Measurements from ENCODE around the gene SPEF2. TPM values are rescaled to one million over a fixed set of nuclear protein-coding genes. Genes with fewer than 3 reads are reported as not detected.

Gene SPEF2
- total RNA-seq, 1 experiment from 2014 or later: 10.6 TPM

GRCh38 chr5:35822511-35822910 lies 204.8 kb downstream of the SPEF2 start:
- TF ChIP-seq CTCF (conservative IDR thresholded peaks at IDR 0.05) (no peak), EZH2 (IDR thresholded peaks at IDR 0.05; ENCODE audit: low read depth) (no peak)
- H3K4me2 ChIP-seq: no peak overlapping the region
- no peaks in the 10 kb centered on the region for H3K36me3 ChIP-seq (ENCODE audit: low read depth)
- no peaks in the 10 kb centered on the region for H3F3A ChIP-seq (ENCODE audit: insufficient read depth, low read depth)
- 0 out of 2 replicates have a peak, but pooled peaks cover 9% of the 10 kb centered on the region for H3K27me3 ChIP-seq (ENCODE audit: insufficient read depth, low read depth)
- ChIA-PET POLR2A (ENCODE audit: unreplicated experiment) (no interaction called here), CTCF (no interaction called here)
- no peaks in the 10 kb centered on the region for H3K79me2 ChIP-seq (ENCODE audit: low read depth)
- DNase-seq: peak in 1 of 2 experiments; percentile 29
- H3K4me3 ChIP-seq: no peak overlapping the region
- intact Hi-C loops (cut with micrococcal nuclease; ENCODE audit: unreplicated experiment): no loop called here
- no TSS peak for BruUV-seq (replicated peaks)
- H4K20me1 ChIP-seq (ENCODE audit: insufficient read depth): no peaks in the 10 kb centered on the region
- H3K27ac ChIP-seq: no peak overlapping the region
- H3K9me2 ChIP-seq (ENCODE audit: insufficient read depth): no peaks in the 10 kb centered on the region
- H3K4me1 ChIP-seq (replicated peaks; ENCODE audit: insufficient read depth): no peaks in the 10 kb centered on the region
- no peaks in the 10 kb centered on the region for H3K9me3 ChIP-seq (ENCODE audit: insufficient read depth, low read depth)
- no peak overlapping the region for H2AFZ ChIP-seq

GRCh38 chr5:35823347-35824098 lies 205.9 kb downstream of the SPEF2 start:
- H3K4me1 ChIP-seq (replicated peaks; ENCODE audit: insufficient read depth): no peaks in the 10 kb centered on the region
- H2AFZ ChIP-seq: no peak overlapping the region
- BruUV-seq (replicated peaks): no TSS peak
- H3K27ac ChIP-seq: no peak overlapping the region
- peak in 1 of 2 experiments; percentile 27 for DNase-seq
- H3K36me3 ChIP-seq (ENCODE audit: low read depth): no peaks in the 10 kb centered on the region
- ChIA-PET POLR2A (ENCODE audit: unreplicated experiment) (interaction anchor here (0.6 kb wide), 1 partner anchor 760 kb away, joined by 4 read pairs; no protein-coding TSS in a partner anchor), CTCF (no interaction called here)
- TF ChIP-seq EZH2 (IDR thresholded peaks at IDR 0.05; ENCODE audit: low read depth): no peak
- TF ChIP-seq CTCF (conservative IDR thresholded peaks at IDR 0.05): no peak
- no peaks in the 10 kb centered on the region for H3F3A ChIP-seq (ENCODE audit: insufficient read depth, low read depth)
- no peak overlapping the region for H3K4me3 ChIP-seq
- H3K4me2 ChIP-seq: no peak overlapping the region
- H3K79me2 ChIP-seq (ENCODE audit: low read depth): no peaks in the 10 kb centered on the region
- H3K27me3 ChIP-seq (ENCODE audit: insufficient read depth, low read depth): 0 out of 2 replicates have a peak, but pooled peaks cover 9% of the 10 kb centered on the region
- no peaks in the 10 kb centered on the region for H3K9me2 ChIP-seq (ENCODE audit: insufficient read depth)
- no peaks in the 10 kb centered on the region for H4K20me1 ChIP-seq (ENCODE audit: insufficient read depth)
- no peaks in the 10 kb centered on the region for H3K9me3 ChIP-seq (ENCODE audit: insufficient read depth, low read depth)
- intact Hi-C loops (cut with micrococcal nuclease; ENCODE audit: unreplicated experiment): no loop called here

GRCh38 chr5:35826056-35826455 lies 208.4 kb downstream of the SPEF2 start:
- ChIA-PET CTCF (no interaction called here), POLR2A (ENCODE audit: unreplicated experiment) (no interaction called here)
- no TSS peak for BruUV-seq (replicated peaks)
- no peak overlapping the region for H3K4me3 ChIP-seq
- H3K79me2 ChIP-seq (ENCODE audit: low read depth): no peaks in the 10 kb centered on the region
- 0 out of 2 replicates have a peak, but pooled peaks cover 9% of the 10 kb centered on the region for H3K27me3 ChIP-seq (ENCODE audit: insufficient read depth, low read depth)
- no peak for DNase-seq
- no peaks in the 10 kb centered on the region for H3K36me3 ChIP-seq (ENCODE audit: low read depth)
- no peaks in the 10 kb centered on the region for H3K4me1 ChIP-seq (replicated peaks; ENCODE audit: insufficient read depth)
- no peak overlapping the region for H3K4me2 ChIP-seq
- no peak overlapping the region for H2AFZ ChIP-seq
- H3F3A ChIP-seq (ENCODE audit: insufficient read depth, low read depth): no peaks in the 10 kb centered on the region
- H3K9me2 ChIP-seq (ENCODE audit: insufficient read depth): no peaks in the 10 kb centered on the region
- H3K27ac ChIP-seq: no peak overlapping the region
- H4K20me1 ChIP-seq (ENCODE audit: insufficient read depth): no peaks in the 10 kb centered on the region
- TF ChIP-seq CTCF (conservative IDR thresholded peaks at IDR 0.05) (no peak), EZH2 (IDR thresholded peaks at IDR 0.05; ENCODE audit: low read depth) (no peak)
- H3K9me3 ChIP-seq (ENCODE audit: insufficient read depth, low read depth): no peaks in the 10 kb centered on the region
- intact Hi-C loops (cut with micrococcal nuclease; ENCODE audit: unreplicated experiment): no loop called here
